ENCODE results near the gene TEKT5.

GRCh38 chr16:10618710-10619209 lies 76.0 kb downstream of the TEKT5 start:
- no peak for TF ChIP-seq CTCF (conservative IDR thresholded peaks at IDR 0.05; ENCODE audit: low read length)
- no peak for TF ChIP-seq EZH2phosphoT487 (IDR thresholded peaks at IDR 0.05; ENCODE audit: borderline replicate concordance)
